Fibroblast of skin of back (primary cell): ENCODE measurements around the gene LTC4S. TPM values are rescaled to one million over a fixed set of nuclear protein-coding genes. Genes with fewer than 3 reads are reported as not detected.
"Not testable (repeated sequence)": the region's sequence is repeated elsewhere in the genome, so short reads cannot be mapped to it uniquely, and the experiment has no call there.

Experiments used
- DNase-seq: peaks from one replicate; pipeline ENCODE4 v3.0.0-alpha.2; 2013
- polyA plus RNA-seq, 2 experiments: library from polyadenylated mRNA; unstranded; fragments of 120-200 nt; gene quantifications; one replicate each; pipeline ENCODE4 v1.2.1, GENCODE V29; 2013; ENCODE audit not compliant: insufficient read length in 2 of 2

The LTC4S gene, protein sequence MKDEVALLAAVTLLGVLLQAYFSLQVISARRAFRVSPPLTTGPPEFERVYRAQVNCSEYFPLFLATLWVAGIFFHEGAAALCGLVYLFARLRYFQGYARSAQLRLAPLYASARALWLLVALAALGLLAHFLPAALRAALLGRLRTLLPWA
- 0.91 TPM for polyA plus RNA-seq (2013, experiment 1 of 2; ENCODE audit: insufficient read length)
- 2.2 TPM for polyA plus RNA-seq (2013, experiment 2 of 2; ENCODE audit: insufficient read length)

DNA sequence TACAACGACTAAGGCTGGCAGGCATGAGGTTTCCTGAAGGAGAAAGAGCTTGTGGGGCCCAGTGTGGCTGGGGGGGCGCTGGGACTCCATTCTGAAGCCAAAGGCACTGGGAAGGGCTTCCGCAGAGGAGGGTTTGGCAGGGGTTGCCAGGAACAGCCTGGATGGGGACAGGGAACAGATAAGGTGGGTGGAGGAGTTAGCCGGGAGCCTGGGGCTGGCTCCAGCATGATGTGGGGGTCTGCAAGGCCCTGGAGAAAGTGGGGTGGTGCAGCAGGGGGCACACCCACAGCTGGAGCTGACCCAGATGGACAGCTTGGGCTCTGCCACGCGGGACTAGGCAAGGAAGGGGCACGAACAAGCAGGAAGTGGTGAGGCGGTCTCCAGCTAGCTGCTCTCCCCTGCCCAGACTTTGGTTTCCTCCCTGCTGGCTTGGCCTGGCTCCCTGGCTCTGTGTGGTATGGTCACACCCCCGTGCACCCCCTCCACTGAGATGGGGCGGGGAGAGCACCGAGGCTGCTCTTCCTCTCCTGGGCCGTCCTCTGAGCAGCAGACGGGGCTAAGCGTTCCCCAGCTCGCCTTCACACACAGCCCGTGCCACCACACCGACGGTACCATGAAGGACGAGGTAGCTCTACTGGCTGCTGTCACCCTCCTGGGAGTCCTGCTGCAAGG, at the start of gene LTC4S:
Gene LTC4S, plus strand, starts transcription at position 519 of the 672 bp plus-strand sequence. Its CDS starts 95 bp downstream, at position 614.
- peak; percentile 74 for DNase-seq

DNA sequence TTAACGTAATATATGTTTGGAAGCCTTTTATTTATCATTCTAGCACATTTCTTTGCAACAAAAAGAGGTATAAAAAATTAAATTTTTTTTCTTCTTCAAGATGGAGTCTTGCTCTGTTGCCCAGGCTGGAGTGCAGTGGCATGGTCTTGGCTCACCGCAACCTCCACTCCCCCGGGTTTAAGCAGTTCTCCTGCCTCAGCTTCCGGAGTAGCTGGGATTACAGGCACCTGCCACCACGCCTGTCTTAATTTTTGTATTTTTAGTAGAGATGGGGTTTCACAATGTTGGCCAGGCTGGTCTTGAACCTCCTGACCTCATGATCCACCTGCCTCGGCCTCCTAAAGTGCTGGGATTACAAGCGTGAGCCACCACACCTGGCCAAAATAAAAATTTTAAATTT, 49.7 kb upstream of the LTC4S start:
- not testable (repeated sequence) for DNase-seq

DNA sequence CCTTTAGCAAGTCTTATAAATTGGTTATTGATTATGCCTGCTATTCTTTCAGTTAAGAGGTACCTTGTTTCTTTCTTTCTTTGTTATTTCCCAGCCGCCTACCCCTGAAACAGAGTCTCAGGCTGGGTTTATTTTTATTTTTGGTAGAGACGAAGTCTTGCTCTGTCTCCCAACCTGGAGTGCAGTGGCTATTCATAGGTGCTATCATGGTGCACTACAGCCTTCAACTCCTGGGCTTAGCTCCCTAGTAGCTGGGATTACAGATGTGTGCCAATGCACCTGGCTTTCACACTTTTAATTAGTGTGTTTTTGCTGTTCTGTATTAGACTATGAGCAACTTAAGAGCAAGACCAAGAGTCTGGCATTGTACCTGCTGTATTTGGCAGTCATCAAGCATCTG, 46.9 kb upstream of the LTC4S start:
- DNase-seq, result no peak

DNA sequence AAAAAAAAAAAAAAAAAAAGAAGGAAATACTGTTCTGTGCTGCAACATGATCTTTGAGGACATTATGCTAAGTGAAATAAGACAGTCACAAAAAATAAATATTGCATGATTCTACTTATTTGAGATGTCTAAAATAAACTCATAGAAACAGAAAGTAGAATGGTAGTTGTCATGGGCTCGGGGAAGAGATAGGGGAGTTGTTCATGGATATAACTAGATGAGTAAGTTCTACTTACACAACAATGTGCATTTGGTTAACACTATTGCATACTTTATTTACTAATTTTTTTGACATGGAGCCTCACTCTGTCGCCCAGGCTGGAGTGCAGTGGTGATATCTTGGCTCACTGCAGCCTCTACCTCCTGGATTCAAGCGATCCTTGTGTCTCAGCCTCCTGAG, 46.0 kb upstream of the LTC4S start:
- no peak for DNase-seq

DNA sequence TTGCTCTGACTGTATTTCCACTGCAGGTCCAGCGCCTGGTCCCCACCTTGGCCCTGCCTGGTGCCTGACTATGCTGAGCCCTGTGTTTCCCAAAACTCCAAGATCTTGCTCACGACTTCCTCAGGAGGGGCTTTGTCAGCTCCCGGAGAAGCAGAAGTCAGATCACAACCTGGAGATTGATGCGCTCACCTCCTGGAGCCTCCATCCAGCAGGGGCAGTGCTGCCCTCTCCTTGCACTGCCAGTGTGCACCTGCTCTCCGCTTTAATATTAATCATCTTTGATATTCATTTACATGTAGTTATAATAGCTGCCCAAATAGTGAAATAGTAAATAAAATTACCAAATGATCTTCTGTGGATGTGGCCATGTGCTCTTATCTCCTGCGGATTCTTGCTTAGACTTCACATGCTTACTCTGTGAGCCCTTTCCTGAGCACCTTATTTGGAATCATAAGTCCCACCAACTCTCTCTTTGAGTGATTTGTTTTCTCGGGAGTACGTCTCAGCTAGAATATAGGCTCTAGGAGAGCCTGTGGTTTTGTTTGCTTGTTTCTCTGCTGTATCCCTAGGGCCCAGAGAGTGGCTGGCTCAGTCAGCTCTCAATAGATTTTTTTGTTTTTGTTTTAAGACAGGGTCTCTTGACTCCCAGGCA, 43.8 kb upstream of the LTC4S start:
- DNase-seq, result no peak

DNA sequence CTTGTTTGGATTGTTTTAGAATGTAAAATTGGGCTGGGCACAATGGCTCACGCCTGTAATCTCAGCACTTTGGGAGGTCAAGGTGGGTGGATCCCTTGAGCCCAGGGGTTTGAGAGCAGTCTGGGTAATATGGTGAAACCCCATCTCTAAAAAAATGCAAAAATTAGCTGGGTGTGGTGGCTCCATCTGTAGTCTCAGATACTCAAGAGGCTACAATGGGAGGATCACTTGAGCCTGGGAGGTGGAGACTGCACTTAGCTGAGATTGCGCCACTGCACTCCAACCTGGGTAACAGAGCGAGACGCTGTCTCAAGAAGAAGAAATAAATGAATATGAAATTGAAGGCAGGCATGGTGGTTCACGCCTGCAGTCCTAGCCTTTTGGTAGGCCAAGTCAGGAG, 39.8 kb upstream of the LTC4S start:
- DNase-seq, result no peak

DNA sequence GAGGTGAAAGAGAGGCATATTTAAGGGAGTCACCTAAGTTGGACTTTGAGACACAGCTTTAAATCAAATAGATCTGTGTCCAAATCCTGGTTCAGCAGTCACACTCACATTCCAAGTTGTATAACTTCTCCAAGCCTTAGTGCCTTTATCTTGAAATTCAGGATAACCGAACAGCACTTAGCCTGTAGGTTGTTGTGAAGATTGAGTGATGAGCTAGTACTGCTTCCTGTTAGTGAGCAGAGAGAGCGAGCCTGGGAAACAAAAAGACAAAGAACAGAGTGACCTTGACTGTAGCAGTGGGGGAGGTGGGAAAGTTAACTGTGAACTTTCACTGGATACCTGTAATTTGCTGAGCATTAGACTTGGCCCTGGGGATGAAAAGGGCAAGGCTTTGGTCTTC, 38.8 kb upstream of the LTC4S start:
- no peak for DNase-seq

DNA sequence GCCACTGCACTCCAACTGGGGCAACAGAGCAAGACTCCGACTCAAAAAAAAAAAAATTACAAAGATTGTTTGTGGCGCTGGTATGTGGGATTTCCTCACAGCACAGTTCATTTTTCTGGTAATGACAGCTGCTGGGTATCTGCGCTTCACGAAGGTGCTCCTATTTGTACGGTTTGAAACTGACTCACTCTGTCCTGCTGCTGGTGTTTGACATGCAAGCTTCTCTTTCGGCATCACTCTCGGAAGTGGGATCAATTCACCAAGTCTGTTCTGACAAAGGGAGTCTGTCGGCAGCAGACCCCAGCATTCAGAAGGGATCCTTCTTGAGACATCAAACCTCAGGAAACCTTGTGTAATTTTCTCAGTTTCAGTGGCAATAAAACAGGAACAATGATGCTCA, 34.8 kb upstream of the LTC4S start:
- no peak for DNase-seq

DNA sequence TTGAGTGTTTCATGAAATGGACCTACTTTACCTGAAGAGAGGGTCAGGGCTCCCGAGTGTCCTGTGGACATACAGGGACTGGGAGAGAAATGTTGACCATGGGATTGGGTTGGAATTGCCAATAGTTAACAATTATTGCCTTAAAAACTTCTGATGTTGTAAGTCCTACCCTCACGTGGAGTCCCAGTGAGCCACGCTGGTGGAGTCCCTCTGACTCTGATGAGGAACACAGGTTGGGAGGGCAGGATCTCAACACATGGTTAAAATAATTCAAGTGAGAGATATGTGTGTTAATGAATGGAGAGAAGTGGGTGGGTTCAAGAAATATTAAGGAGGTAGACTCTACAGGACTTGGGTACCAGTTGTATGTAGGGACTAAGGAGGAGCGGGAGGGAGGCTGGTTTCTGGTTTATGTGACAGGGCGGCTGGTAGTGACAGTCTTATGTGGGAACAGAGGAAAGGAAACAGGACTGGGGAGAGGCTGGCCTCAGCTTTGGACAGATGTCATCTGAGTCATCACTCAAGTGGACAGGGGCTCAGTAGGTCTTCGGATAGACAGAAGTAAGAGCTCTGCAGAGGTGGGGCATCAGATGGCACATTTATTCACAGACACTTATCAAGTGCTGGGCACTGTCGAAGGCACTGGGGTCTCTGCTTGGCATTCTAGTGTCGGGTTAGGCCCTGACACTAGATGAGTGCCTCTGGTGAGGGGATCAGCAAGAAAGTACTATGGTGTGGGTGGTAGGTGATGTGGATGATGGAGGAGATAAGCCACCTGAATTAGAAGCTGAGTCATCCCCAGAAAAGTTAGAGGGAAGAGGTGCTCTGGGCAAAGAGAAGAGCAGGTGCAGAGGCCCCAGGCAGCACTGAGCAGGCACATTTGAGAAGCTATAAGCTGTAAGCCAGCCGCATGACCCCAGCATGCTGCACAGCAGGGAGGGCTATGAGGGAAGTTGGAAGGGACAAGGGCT, 33.9 kb upstream of the LTC4S start:
- DNase-seq, result no peak

DNA sequence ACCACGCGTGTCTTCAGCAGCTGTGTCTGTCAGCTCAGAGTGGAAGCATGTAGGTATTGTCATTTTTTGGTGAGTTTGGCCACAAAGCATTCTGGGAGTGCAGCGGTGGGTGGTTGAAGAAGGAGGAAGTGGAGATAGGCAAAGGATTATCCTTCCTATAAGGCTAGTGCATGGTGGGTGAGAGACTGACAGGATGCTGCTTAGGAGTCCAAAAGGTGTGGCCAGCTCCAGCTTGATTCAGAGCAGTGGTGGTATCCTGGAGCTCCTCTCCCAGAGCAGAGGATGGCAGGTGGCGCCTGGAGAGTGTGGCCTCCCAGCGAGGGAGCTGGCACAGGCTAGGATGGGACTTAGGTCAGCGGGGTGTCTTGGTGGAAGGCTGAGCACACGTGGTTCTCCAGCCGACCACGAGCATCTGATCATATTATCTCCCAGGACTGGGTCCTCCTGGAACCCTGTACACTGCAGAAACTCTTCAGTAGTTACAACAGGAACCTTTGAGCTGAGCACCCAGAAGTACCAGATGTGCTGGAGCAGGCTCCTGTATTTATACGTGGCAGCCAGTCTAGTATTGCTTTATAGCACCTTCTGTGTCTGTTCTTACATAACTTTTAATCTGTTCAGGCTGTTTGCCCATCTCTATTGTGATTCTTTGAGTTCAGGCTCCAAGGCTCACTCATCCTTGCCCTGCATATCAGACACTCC, 31.6 kb upstream of the LTC4S start:
- DNase-seq, result peak; percentile 21

DNA sequence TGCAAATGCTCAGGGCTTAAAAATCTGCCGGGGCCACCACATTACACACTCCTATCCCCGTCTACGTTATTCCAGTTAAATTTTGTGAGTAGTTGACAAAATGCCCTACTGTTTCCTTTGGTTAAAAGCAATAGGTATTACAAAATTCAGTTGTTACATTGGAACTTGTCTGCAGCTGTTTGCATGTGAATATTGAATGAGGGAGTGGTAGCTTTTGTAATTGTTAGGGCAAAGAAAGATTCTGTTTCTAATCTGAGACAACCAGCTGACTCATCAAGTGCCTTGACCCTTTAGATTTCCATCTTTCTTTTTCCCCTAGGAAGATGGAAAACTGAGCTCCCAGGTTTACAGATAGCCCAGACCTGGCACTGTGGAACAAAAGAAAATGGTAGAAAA, 31.0 kb upstream of the LTC4S start:
- peak; percentile 55 for DNase-seq

DNA sequence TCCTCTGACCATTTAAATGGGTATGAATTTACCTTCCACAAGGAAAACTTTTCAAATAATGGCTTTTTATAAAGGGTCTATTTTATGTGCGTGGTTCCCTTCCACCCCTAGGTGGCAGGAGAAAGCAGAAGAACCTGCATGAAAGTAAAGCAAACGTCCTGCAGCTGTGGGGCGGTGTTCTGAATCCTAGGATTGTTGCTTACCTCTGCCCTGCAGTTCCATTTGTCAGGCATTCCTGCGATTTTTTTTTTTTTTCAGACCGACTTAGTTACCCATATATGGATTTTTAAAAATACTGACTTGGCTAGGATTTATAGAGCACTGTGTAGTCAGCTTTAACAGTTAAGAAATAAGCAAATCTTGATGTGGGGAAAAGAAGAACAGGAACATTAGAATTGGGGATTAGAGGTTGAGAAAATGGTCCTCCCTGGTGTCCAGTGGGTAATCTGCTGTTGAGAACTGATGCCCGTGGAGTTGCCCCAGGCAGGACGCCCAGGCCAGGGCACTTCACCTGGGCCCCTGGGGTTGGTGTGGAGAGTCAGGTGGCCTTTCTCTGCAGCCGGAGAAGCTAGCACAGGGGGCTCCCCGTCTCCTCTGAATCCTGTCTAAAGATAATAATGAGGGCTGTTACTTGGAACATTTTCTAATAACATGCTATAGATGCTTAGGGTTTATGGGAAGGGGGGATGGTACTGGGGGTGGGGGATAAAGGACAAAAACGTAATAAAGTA, 30.4 kb upstream of the LTC4S start:
- DNase-seq, result peak; percentile 88

DNA sequence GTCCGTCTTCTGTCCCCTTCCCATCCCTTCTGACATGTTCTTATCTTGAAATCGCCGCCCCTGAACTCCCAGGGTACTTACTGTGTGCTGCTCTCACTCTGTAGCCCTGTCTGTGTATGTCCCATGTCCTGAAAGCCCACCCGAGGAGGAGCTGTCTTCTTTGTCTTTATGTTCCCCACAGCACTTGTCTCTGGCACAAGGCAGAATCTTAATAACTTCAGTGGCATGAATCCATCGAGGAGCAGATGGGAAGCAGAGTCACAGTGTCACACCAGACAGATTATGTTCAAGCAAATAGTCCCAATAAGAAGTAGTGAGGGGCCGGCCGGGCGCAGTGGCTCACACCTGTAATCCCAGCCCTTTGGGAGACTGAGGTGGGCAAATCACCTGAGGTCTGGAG, 29.7 kb upstream of the LTC4S start:
- DNase-seq, result no peak

DNA sequence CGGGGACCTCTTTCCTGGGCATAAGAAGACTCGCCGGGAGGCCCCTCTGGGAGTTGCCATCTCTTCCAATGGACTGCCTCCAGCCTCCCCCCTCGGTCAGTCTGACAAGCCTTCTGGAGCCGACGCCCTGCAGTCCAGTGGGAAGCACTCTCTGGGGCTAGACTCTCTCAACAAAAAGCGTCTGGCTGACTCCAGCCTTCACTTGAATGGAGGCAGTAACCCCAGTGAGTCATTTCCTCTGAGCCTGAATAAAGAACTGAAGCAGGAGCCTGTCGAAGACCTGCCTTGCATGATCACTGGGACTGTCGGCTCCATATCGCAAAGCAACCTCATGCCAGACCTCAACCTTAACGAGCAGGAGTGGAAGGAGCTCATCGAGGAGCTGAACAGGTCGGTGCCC, 28.4 kb upstream of the LTC4S start:
- peak; percentile 96 for DNase-seq

DNA sequence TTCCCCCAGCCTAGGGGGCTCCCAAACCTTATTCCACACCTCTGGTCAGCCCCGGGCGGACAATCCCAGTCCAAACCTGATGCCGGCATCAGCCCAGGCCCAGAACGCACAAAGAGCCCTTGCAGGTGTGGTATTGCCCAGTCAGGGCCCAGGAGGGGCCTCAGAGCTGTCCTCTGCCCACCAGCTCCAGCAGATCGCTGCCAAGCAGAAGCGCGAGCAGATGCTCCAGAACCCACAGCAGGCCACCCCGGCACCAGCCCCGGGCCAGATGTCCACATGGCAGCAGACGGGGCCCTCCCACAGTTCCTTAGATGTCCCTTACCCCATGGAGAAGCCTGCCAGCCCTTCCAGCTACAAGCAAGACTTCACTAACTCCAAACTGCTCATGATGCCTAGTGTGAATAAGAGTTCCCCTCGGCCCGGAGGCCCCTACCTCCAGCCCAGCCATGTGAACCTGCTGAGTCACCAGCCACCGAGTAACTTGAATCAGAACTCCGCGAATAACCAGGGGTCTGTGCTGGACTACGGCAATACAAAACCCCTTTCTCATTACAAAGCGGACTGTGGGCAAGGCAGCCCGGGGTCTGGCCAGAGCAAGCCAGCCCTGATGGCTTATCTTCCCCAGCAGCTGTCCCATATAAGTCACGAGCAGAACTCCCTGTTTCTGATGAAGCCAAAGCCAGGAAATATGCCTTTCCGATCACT, 27.6 kb upstream of the LTC4S start:
- DNase-seq, result peak; percentile 69

DNA sequence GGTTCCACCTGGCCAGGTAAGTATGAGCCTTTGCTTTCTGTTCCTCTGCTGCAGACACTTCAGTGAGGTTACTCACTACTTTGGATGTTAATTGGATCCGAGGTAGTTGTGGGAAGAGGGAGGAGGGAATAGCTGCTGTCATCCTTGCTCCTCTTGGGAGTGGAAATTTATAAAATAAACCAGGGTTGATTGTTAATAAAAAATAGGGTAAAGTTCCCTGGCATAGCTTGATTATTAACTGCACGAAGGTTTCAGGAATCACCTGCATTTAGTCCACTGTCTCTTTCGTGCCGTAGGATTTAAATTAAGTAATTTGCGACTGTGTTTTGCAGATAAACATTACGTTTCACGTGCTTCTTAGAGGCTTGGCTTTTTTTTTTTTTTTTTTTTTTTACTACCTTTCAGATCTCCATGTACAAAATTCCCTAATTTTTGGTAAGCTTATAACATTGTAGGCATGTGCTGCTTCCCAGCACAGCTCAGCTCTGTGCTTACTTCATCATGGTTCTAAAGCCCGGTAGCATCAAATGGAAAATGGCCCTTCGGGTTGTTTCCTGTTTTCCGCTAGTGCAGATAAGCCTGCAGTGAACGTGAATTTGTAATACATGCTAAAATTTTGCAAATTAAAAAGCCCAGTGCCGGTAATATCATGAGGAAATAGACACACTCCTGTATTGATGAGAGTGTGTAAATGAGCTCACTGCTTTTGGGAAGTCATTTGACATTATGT, 26.9 kb upstream of the LTC4S start:
- no peak for DNase-seq

DNA sequence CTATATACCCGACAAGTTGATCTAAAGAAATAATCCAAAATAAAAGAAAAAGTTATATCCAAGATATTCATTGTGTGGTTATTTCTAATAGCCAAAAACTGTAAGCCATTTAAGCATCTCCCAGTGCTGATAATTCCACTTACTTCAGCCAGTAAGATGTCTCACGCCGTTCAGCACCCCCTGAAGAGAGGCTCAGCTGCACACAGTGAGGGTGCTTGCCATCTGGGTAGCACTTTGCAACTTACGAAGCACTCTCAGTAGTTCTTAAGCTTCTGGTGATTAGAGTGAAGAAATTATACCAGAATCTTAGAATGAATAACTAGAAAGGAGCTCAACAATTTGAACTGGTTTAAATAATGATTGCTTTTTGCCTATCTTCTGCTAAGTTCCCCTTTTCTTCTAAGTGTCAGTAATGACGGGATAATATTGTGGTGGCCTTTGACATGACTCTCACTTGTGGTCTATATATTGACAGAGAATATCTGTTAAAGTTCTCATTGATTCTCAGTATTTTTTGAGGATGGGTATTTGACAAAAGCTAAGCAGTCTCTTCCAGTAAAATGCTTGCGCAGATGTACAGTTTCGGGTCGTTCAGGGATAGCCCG, 26.2 kb upstream of the LTC4S start:
- DNase-seq, result no peak

DNA sequence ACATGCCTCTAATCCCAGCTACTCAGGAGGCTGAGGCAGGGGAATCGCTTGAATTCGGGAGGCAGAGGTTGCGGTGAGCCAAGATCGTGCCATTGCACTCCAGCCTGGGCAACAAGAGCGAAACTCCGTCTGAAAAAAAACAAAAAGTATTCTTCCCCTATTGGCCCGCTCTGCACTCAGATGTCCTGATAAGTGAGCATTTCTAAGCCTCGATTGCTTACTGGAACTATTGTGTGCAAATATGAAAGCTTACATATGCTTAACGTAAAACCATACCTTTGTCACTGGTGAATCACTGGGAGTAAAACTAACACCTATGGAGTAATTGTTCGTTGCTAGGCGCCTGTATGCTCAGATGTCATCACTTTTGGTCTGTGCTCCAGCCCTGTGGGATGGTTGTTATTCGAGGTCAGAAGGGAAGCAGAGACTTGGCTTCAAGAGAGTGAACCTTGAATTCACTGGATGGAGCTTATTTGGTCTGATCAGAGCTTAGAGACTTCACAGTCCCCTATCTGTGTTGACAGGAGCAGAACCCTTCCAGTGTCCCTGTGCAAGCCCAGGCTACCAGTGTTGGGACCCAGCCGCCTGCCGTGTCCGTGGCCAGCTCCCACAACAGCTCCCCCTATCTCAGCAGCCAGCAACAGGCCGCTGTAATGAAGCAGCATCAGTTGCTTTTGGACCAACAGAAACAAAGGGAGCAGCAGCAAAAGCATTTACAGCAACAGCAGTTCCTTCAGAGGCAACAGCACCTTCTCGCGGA, 25.3 kb upstream of the LTC4S start:
- DNase-seq, result no peak

DNA sequence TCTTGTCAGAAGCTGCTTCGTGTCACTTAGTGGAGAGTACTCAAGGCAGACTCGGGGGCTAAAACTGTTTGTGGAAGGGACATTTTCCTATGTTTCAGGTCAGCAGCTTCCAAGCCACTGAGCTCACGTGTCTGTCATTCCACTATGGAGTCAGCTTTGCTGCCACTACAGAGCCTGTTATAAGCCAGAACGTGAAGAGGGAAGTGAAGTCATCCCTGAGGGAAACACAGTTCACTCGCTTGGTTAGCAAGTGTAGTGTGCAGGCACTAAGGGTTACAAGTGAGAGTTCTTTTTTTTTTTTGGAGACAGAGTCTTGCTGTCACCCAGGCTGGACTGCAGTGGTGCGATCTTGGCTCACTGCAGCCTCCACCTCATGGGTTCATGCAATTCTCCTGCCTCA, 24.5 kb upstream of the LTC4S start:
- no peak for DNase-seq
